ENCODE results near the gene HSPH1. TPM values are rescaled to one million over a fixed set of nuclear protein-coding genes. Genes with fewer than 3 reads are reported as not detected.
"Not testable (repeated sequence)": the region's sequence is repeated elsewhere in the genome, so short reads cannot be mapped to it uniquely, and the experiment has no call there.

Gene HSPH1
- total RNA-seq, 1 donor from 2014 or later = 53.4 TPM

DNA sequence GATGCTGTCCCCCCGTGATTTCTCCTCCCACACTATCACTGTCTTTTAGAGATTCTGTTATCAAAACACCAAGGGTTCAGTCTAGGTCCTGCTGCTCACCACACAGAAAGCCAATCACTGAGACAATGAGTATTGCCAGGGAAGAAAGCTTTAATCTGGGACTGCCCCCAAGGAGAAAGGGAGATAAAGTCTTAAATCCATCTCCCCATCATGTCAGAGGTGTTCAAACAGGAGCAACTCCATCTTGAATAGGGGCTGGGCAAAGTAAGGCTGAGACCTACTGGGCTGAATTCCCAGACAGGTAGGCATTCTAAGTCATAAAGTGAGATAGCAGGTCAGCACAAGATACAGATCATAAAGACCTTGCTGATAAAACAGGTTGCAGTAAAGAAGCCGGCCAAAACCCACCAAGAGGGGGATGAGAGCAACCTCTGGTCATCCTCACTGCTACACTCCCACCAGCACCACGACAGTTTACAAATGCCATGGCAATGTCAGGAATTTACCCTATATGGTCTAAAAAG, 63.7 kb downstream of the HSPH1 start:
- DNase-seq (ENCODE audit: low read depth in 2 of 2) = not testable (repeated sequence)

DNA sequence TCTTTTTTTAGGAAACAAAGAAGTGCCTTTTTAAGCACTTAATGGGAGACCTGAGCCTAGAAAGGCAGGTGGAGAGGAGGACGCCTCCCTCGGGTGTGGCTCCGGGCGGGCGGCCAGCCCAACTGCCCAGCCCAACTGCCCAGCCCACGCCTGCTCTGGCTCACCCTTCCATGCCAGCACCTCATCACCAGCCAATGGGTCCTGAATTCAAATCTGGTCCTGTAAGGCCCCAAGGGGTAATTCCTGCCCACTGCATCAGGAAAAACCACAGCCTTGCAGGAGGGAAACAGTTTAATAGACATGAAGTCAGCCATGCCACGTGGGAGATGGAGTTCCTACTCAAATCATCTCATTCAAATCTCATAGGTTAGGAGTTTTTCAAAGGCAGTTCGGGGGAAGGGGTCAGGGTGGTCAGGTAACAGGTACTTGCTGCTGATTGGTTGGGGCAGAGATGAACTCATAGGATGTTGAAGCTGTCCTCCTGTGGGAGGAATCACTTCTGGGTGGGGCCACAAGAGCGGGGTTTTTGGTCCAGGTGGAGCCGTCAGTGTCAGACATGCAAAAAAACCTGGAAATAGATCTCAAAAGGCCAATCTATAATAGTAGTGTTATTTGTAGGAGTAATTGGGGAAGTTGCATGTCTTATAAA, 64.9 kb downstream of the HSPH1 start:
- no peak for DNase-seq (ENCODE audit: low read depth in 2 of 2)

DNA sequence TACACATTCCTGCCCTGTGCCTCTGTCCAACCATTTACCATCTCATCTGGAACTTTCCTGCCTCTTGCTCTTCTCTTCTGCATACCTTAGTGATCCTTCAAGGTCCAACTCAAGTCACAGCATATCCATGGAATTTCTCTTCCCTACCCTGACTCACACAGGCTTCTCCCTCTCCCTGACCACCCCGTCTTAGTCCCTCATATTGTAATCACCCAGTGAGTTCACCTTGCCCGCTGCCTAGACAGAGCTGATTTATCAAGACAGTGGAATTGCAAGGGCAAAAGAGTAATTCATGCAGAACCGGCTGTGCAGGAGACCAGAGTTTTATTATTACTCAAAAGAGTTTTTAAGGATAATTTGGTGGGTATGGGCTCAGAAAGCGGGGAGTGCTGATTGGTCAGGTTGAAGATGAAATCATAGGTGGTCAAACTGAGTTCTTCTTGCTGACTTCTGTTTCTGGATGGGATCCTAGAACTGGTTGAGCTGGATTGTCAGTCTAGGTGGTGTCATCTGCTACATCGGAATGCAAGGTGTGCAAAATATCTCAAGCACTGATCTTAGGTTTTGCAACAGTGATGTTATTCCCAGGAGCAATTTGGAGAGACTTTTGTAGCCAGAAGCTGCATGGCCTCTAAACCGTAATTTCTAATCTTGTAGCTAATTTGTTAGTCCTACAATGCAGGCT, 67.2 kb downstream of the HSPH1 start:
- DNase-seq (ENCODE audit: low read depth in 2 of 2) = no peak

DNA sequence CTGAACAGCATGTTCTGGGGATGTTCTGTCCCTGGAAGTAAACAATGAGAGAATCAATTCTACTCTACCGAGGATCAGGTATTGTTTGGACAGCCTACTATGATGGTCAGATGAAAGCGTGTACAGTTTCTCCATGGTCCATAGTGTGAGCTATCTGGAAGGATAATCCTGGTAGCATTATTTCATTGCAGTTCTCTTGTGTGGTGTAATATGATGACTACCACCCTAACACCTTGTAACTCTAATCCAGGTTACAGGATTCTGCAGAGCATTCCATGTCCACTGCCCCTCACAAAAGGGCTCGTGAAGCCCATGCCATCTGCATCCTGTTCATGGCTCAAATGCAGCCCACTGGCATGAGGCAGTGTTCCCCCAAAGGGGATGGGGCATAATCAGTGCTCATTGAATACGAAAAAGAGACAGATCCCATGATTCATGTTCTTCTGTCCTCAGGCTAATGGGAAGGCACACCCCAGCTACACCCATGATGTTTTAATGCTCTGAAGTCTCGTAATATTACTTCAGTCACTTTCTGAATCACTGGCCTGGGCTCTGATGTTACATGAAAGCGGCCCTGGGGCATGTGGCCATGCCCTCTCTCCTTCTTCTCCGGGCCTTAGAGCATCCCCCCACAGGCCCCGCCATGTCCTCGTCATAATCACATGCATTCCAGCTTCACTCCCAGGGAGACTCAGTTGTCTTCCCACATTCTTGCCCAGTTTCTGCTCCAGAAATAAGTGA, 68.4 kb downstream of the HSPH1 start:
- DNase-seq (ENCODE audit: low read depth in 2 of 2) = no peak

DNA sequence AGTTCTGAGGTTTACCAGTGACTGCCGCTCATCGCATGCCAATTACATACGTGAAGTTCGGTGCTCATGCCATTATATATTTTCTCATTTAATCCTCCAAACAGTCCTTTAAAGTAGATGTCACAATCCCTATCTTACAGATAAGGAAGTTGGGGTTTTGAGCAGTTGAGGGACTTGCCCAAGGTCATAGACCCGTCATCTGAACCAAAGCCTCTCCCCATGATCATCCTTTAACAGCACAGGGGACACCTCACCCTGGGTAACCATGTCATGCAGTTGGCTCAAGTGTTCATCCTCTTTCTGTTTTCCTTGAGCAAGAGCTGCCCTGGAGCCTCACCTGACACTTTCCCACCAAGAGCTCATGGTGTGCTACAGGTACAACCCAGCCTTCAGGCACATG, 69.1 kb downstream of the HSPH1 start:
- DNase-seq (ENCODE audit: low read depth in 2 of 2) = no peak

DNA sequence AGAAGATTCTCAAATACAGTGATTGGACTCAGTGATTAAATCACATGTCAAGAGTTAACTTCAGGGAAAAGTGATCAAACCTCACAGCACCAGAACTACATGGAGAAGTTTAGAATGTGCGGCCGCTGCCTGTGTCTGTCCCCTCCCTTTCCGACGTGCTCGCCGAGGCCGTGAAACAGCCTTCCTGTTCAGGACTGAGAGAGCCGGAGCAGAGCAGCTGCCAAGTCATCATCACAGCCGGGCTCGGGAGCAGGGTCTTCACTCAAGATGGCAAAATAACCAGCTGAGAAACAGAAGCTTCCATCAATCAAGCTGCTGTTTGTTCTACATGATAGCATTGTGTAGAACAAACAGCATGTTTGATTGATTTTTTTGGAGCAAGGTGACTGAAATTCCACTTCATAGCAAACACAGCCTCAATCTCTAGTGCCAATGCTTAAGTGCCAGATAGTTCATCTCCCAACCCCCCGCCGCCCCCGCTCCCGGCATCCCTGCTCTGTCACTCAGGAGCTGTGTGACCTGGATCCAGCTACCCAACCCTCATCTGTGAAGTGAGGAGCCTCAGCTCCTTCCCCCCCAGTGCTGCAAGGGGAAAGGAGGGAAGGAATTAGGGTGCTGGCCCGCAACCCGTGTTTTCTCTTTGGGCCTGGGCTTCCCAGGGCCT, 70.6 kb downstream of the HSPH1 start:
- DNase-seq (ENCODE audit: low read depth in 2 of 2) = peak; percentile 75 to 80

DNA sequence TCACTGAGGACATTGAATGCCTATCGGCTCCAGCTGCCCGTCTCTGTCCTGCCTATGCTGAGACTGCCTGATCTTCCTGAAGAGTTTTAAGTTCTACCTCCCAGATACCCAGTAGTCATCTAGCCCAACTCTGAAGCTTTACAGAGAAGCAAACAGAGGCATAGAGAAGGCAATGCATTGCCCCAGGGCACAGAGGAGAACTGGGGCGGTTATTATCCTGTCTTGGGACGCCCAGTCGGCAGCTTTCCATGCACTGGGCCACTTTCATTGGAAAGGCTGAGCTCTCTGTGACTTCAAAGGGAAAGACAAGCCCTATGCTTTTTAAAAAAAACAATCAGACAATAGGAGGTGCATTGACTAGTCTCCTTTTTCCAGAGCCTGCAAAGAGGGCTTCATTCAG, 71.6 kb downstream of the HSPH1 start:
- no peak for DNase-seq (ENCODE audit: low read depth in 2 of 2)

DNA sequence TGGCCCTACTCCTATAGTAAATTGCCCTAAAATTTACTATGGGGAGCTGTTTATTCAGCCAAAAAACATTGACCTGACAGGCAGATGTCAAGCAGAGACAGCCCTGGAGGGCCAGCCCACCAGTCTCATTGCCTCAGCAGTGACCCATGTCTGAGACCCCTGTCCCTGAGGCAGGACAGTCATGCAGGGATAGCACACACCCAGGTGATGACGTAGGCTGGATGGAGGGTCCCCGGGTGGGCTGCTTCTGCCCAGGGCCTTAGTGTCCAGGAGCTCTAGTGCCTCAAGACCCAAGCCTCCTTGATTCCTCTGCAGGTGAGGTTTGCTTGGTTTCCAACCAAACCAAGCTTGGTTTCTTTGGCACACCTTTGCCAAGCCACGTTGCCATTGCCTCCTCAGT, 72.1 kb downstream of the HSPH1 start:
- DNase-seq (ENCODE audit: low read depth in 2 of 2) = no peak

DNA sequence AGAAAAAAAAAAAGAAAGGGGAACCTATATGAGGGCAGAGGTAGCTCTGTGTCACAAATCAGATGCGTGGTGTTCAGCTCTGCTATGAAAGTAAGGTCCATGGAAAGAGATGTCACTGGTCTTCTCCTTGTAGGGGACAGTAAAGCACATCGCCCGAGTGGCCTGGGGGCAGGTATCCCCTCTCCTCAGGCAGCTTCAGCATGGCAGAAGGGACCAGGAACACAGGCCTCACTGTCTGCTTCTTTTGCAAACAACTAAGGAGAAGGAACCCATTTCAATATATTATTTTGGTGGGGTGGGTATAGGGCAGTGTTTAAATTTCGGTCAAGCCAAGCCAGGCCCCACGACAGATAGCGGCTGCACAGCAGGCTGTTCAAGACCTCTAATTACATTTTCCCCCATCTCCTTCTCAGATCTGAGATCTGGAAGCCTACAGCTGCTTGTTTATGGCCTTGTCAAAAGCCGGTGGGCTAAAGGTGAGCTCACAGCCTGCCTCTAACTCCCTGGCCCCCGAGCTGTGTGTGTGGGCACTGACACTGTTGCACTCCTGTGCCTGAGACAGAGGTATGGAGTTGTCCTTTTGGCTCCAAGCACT, 72.8 kb downstream of the HSPH1 start:
- DNase-seq (ENCODE audit: low read depth in 2 of 2) = no peak

Other genes with a start within 250 kb of the HSPH1 start
- gene TEX26, start 229.2 kb downstream of the HSPH1 start, total RNA-seq = not detected in 2 replicates
- gene B3GLCT, start 38.1 kb upstream of the HSPH1 start, total RNA-seq = 19.0 and 25.0 TPM in 2 replicates

Data from lung microvascular endothelial cell (primary cell).